Measurements from ENCODE around the gene CRY2. TPM values are rescaled to one million over a fixed set of nuclear protein-coding genes. Genes with fewer than 3 reads are reported as not detected.

The CRY2 gene
- total and polyA plus RNA-seq, 2 donors (not counting 1 experiment from before 2014, with no cell fraction given), result 8.3 to 21.5 TPM

DNA sequence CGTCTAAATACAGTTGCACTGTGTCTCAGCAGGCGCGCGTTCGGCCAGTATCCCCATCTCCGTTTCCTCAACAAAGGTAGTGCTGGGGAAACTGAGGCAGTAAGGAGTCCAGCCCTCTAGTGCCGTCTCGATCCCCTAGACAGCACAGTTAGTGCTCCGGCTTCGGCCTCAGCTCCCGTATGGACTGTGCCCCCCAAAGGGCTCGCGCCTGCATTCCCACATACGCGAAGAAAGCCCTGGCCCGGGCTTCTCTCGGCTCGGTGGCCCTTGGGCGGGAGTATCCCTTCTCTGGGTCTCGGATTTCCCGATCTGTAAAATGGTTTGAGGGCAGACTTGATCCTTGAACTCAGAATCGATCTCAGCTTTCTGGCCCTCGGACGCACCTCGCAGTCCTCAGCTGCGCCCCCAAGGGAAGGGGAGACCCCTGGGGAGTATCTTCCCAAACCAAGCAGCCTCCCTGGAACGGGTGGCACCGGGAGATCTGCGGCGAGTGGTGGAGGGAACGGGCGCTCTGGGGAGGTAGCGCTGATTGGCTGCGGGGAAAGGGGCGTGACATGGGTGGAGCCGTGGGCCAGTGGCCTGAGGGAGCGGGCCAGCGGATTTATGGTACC lies 71.2 kb downstream of the CRY2 start:
- no peak for TF ChIP-seq EZH2 (IDR thresholded peaks at IDR 0.05; ENCODE audit: low read length, missing control alignments)
- TF ChIP-seq, protein P1, sequence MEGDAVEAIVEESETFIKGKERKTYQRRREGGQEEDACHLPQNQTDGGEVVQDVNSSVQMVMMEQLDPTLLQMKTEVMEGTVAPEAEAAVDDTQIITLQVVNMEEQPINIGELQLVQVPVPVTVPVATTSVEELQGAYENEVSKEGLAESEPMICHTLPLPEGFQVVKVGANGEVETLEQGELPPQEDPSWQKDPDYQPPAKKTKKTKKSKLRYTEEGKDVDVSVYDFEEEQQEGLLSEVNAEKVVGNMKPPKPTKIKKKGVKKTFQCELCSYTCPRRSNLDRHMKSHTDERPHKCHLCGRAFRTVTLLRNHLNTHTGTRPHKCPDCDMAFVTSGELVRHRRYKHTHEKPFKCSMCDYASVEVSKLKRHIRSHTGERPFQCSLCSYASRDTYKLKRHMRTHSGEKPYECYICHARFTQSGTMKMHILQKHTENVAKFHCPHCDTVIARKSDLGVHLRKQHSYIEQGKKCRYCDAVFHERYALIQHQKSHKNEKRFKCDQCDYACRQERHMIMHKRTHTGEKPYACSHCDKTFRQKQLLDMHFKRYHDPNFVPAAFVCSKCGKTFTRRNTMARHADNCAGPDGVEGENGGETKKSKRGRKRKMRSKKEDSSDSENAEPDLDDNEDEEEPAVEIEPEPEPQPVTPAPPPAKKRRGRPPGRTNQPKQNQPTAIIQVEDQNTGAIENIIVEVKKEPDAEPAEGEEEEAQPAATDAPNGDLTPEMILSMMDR (conservative IDR thresholded peaks at IDR 0.05 in 1 of 2, IDR thresholded peaks at IDR 0.05 in 1 of 2; ENCODE audit: low read depth in 1 of 2, low read length in 2 of 2), result no peak
- peak overlapping the region; percentile 94 for H3K27ac ChIP-seq (ENCODE audit: insufficient read depth, low read length)
- H4K20me1 ChIP-seq (ENCODE audit: control insufficient read depth, extremely low read depth, insufficient read depth, low read length), result no peaks in the 10 kb centered on the region
- peaks cover 2% of the 10 kb centered on the region for H3K4me1 ChIP-seq (ENCODE audit: control insufficient read depth, extremely low read depth, insufficient read depth, low read length)
- H3K4me2 ChIP-seq (ENCODE audit: extremely low read depth, insufficient read depth, low read length), result peak overlapping the region; percentile 96
- H3K9me3 ChIP-seq (ENCODE audit: control insufficient read depth, insufficient read depth, low read depth, low read length), result no peaks in the 10 kb centered on the region
- H3K27me3 ChIP-seq (ENCODE audit: control insufficient read depth, insufficient read depth, low read length), result peaks cover 22% of the 10 kb centered on the region
- peak overlapping the region; percentile 81 to 100 (median 90) for H3K4me3 ChIP-seq (replicated peaks in 1 of 4; ENCODE audit: control extremely low read depth in 1 of 4, insufficient read depth in 1 of 4, low read depth in 3 of 4, low read length in 4 of 4)
- peak overlapping the region; percentile 82 for H2AFZ ChIP-seq (ENCODE audit: low read length)
- peak overlapping the region; percentile 49 for H3K9ac ChIP-seq (ENCODE audit: insufficient read depth, low read length)
- DNase-seq (ENCODE audit: low read depth in 2 of 2), result peak; percentile 63 to 67
- H3K36me3 ChIP-seq (ENCODE audit: control insufficient read depth, insufficient read depth, low read length), result peaks cover 12% of the 10 kb centered on the region
- peaks cover 18% of the 10 kb centered on the region for H3K79me2 ChIP-seq (ENCODE audit: control insufficient read depth, insufficient read depth, low read length)

DNA sequence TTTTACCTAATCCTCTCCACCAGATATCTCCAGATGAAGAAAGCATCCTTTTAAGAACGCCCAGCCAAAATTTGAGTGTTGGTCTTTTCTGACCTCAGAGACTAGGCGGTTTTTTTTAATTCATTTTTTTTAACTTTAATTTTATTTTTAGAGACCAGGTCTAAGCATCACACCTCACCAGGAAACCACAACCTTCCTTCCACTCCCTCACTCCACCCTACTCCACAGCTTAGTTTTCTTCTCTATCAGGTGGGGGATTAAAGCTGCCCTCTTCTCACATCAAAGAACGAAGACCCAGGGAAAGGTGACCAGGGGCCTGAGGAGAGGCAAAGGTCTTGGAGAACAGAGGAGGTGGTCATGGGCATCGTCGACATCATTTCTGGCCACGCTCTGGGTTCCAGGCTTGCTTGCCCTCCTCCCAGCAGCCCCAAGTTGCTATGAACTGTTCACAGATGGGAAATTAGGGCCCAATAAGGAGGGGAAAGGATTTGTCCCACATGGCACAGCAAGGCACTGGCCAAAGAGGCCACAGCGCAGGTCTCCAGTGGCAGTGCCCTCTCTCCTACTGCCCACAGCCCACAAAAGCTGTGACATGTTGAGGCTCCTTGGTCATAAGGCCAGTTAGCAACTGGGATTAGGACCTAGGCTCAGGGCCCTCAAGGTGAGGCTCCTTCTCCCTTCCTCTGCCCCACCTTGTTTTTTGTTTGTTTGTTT lies 71.8 kb downstream of the CRY2 start:
- Histone ChIP-seq H3K79me2 (ENCODE audit: control insufficient read depth, insufficient read depth, low read length) (peaks cover 18% of the 10 kb centered on the region), H3K9me3 (ENCODE audit: control insufficient read depth, insufficient read depth, low read depth, low read length) (no peaks in the 10 kb centered on the region), H3K4me3 (replicated peaks in 1 of 4; ENCODE audit: control extremely low read depth in 1 of 4, insufficient read depth in 1 of 4, low read depth in 3 of 4, low read length in 4 of 4) (peak overlapping the region in 2 of 4 experiments; percentile 83 to 100), H3K9ac (ENCODE audit: insufficient read depth, low read length) (no peak overlapping the region), H4K20me1 (ENCODE audit: control insufficient read depth, extremely low read depth, insufficient read depth, low read length) (no peaks in the 10 kb centered on the region), H3K27me3 (ENCODE audit: control insufficient read depth, insufficient read depth, low read length) (peaks cover 23% of the 10 kb centered on the region), H3K4me1 (ENCODE audit: control insufficient read depth, extremely low read depth, insufficient read depth, low read length) (peaks cover 2% of the 10 kb centered on the region), H3K36me3 (ENCODE audit: control insufficient read depth, insufficient read depth, low read length) (peaks cover 8% of the 10 kb centered on the region), H3K27ac (ENCODE audit: insufficient read depth, low read length) (no peak overlapping the region), H3K4me2 (ENCODE audit: extremely low read depth, insufficient read depth, low read length) (peak overlapping the region; percentile 96), H2AFZ (ENCODE audit: low read length) (no peak overlapping the region)
- TF ChIP-seq EZH2 (IDR thresholded peaks at IDR 0.05; ENCODE audit: low read length, missing control alignments), result no peak
- TF ChIP-seq, protein P1 (conservative IDR thresholded peaks at IDR 0.05 in 1 of 2, IDR thresholded peaks at IDR 0.05 in 1 of 2; ENCODE audit: low read depth in 1 of 2, low read length in 2 of 2), result no peak
- DNase-seq (ENCODE audit: low read depth in 2 of 2), result no peak

DNA sequence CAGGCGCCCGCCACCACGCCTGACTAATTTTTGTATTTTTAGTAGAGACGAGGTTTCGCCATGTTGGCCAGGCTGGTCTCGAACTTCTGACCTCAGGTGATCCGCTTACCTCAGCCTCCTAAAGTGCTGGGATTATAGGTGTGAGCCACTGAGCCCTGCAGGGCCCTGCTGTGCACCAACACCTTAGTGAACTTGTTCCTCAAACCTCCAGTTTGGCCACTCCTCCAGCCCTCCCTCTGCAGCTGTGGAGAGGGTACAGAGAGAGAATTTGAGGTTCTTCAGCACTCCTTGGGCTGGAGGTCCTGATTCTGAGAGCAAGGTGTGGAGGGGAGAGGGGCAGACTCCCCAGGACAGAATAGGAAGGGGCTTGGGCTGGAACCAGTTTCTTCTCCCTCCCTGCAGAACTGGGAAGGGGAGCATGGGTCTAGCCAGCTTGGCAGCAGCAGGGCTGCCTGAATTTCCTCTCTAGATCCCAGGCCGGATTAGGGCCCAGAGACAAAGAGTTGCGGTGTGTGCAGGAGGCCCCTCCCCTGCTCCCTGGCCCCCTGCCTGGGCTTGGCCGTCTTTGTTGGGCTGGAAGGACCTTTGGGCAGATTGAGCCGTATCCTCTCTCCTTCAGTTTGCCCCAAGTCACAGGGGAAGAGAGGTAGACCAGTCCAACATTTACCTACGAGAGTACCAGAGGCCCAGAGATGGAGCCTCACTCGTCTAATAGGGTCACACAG lies 72.7 kb downstream of the CRY2 start:
- Histone ChIP-seq H3K4me2 (ENCODE audit: extremely low read depth, insufficient read depth, low read length) (no peak overlapping the region), H3K9ac (ENCODE audit: insufficient read depth, low read length) (no peak overlapping the region), H3K27me3 (ENCODE audit: control insufficient read depth, insufficient read depth, low read length) (peaks cover 23% of the 10 kb centered on the region), H3K79me2 (ENCODE audit: control insufficient read depth, insufficient read depth, low read length) (peaks cover 18% of the 10 kb centered on the region), H3K4me3 (replicated peaks in 1 of 4; ENCODE audit: control extremely low read depth in 1 of 4, insufficient read depth in 1 of 4, low read depth in 3 of 4, low read length in 4 of 4) (no peak overlapping the region), H3K36me3 (ENCODE audit: control insufficient read depth, insufficient read depth, low read length) (peaks cover 2% of the 10 kb centered on the region), H4K20me1 (ENCODE audit: control insufficient read depth, extremely low read depth, insufficient read depth, low read length) (no peaks in the 10 kb centered on the region), H3K9me3 (ENCODE audit: control insufficient read depth, insufficient read depth, low read depth, low read length) (no peaks in the 10 kb centered on the region), H3K27ac (ENCODE audit: insufficient read depth, low read length) (no peak overlapping the region), H3K4me1 (ENCODE audit: control insufficient read depth, extremely low read depth, insufficient read depth, low read length) (peaks cover 2% of the 10 kb centered on the region), H2AFZ (ENCODE audit: low read length) (no peak overlapping the region)
- TF ChIP-seq, protein P1 (conservative IDR thresholded peaks at IDR 0.05 in 1 of 2, IDR thresholded peaks at IDR 0.05 in 1 of 2; ENCODE audit: low read depth in 1 of 2, low read length in 2 of 2), result no peak
- no peak for TF ChIP-seq EZH2 (IDR thresholded peaks at IDR 0.05; ENCODE audit: low read length, missing control alignments)
- DNase-seq (ENCODE audit: low read depth in 2 of 2), result no peak

All from fibroblast of lung (primary cell).